H1 (cell line): Measurements from ENCODE around the gene SLC26A4. TPM values are rescaled to one million over a fixed set of nuclear protein-coding genes. Genes with fewer than 3 reads are reported as not detected.

Source experiments
- CTCF ChIA-PET: fragments of 300-600 bp; sonication (Branson Sonifier 250); formaldehyde crosslinking; loops from one replicate; lab custom pipeline; 2021; ENCODE audit not compliant: partially characterized antibody; lab: Charles Lee
- POLR2A ChIA-PET: fragments of 300-600 bp; sonication (Branson Sonifier 250); formaldehyde crosslinking; loops from one replicate; lab custom pipeline; 2021; ENCODE audit warnings: inconsistent platforms; ENCODE audit not compliant: partially characterized antibody; lab: Charles Lee
- DNase-seq, 2 experiments: peaks; one replicate each; pipeline versions ENCODE4 v3.0.0 to v3.0.0-alpha.2; 2010 to 2022; ENCODE audit warnings: low spot score in 2 of 2, low read depth in 1 of 2, mixed read lengths in 1 of 2
- FAIRE-seq: peaks from 2 replicates; lab custom pipeline; 2011; peaks lifted over from hg19 to GRCh38; lab: Jason Lieb, UNC
- H2AFZ ChIP-seq: 2 replicates; pipeline ENCODE4 v1.8.1; 2012; ENCODE audit warnings: low read length, inconsistent platforms
- H2AK5ac ChIP-seq: 2 replicates; pipeline ENCODE4 v1.6.1; 2013; ENCODE audit warnings: low read depth, low read length
- H2BK120ac ChIP-seq: replicated peaks from 2 replicates; pipeline ENCODE3; 2013; ENCODE audit warnings: low read depth, low read length, inconsistent platforms
- H2BK12ac ChIP-seq: 2 replicates; pipeline ENCODE4 v1.6.1; 2013; ENCODE audit warnings: low read depth, low read length
- H2BK15ac ChIP-seq: 2 replicates; pipeline ENCODE4 v1.6.1; 2013; ENCODE audit warnings: low read length
- H2BK20ac ChIP-seq: 2 replicates; pipeline ENCODE4 v1.6.1; 2013; ENCODE audit warnings: low read length
- H2BK5ac ChIP-seq: 2 replicates; pipeline ENCODE4 v1.6.1; 2013; ENCODE audit warnings: low read depth, low read length
- H3K14ac ChIP-seq: 2 replicates; pipeline ENCODE4 v1.6.1; 2013; ENCODE audit warnings: inconsistent platforms; ENCODE audit not compliant: insufficient read length
- H3K18ac ChIP-seq: 2 replicates; pipeline ENCODE4 v1.6.1; 2013; ENCODE audit warnings: low read length; ENCODE audit errors: extremely low read depth
- H3K23ac ChIP-seq: 2 replicates; pipeline ENCODE4 v1.6.1; 2013; ENCODE audit warnings: inconsistent platforms; ENCODE audit not compliant: insufficient read length
- H3K23me2 ChIP-seq: 2 replicates; pipeline ENCODE4 v1.6.1; 2013; ENCODE audit warnings: low read depth, low read length
- H3K27ac ChIP-seq: 2 replicates; pipeline ENCODE4 v1.6.1; 2011; ENCODE audit warnings: low read depth, low read length, inconsistent platforms
- H3K27me3 ChIP-seq, 4 experiments: replicated peaks in 1 of 4; 1 replicate in 1 of 4; 2 replicates in 3 of 4; pipeline versions ENCODE4 v1.6.1 to v1.8.1; 2011 to 2013; ENCODE audit warnings: low read length in 3 of 4, mild to moderate bottlenecking in 3 of 4, inconsistent platforms in 2 of 4, mixed read lengths in 2 of 4, moderate library complexity in 1 of 4; ENCODE audit not compliant: control insufficient read depth in 3 of 4, insufficient read depth in 3 of 4; ENCODE audit errors: extremely low read depth in 1 of 4
- H3K36me3 ChIP-seq, 4 experiments: 2 replicates each; pipeline versions ENCODE4 v1.6.1 to v1.8.1; 2011 to 2013; ENCODE audit warnings: mild to moderate bottlenecking in 4 of 4, low read length in 3 of 4, moderate library complexity in 2 of 4, control low read depth in 1 of 4, inconsistent platforms in 1 of 4; ENCODE audit not compliant: insufficient read depth in 4 of 4, control insufficient read depth in 2 of 4
- H3K4ac ChIP-seq: replicated peaks from 2 replicates; pipeline ENCODE3; 2013; ENCODE audit warnings: low read length, low read depth, mixed read lengths, inconsistent platforms; ENCODE audit not compliant: insufficient read length
- H3K4me1 ChIP-seq, 4 experiments: replicated peaks in 1 of 4; 1 replicate in 1 of 4; 2 replicates in 3 of 4; pipeline versions ENCODE4 v1.6.1 to v1.8.1; 2011 to 2013; ENCODE audit warnings: low read length in 3 of 4, inconsistent platforms in 2 of 4, mixed read lengths in 1 of 4; ENCODE audit not compliant: insufficient read depth in 4 of 4, control insufficient read depth in 3 of 4
- H3K4me2 ChIP-seq, 2 experiments: 2 replicates each; pipeline versions ENCODE4 v1.6.1 to v1.8.1; 2011 to 2013; ENCODE audit warnings: low read depth in 2 of 2, low read length in 2 of 2, control low read depth in 1 of 2, inconsistent platforms in 1 of 2, mild to moderate bottlenecking in 1 of 2; ENCODE audit not compliant: insufficient read depth in 1 of 2
- H3K4me3 ChIP-seq, 4 experiments: fragments of 200-600, 300-600 bp in 1 of 4; sonication (generic), shearing (Covaris generic), sonication (Bioruptor Twin) in 1 of 4; 2 replicates each; pipeline versions ENCODE4 v1.5.1 to v1.8.1; 2011 to 2016; ENCODE audit warnings: low read length in 4 of 4, low read depth in 3 of 4, control low read depth in 2 of 4, inconsistent platforms in 2 of 4, mild to moderate bottlenecking in 2 of 4, mixed read lengths in 1 of 4, moderate library complexity in 1 of 4; ENCODE audit not compliant: insufficient read depth in 2 of 4; ENCODE audit errors: extremely low read depth in 1 of 4
- H3K56ac ChIP-seq: replicated peaks from 2 replicates; pipeline ENCODE3; 2013; ENCODE audit warnings: low read depth, mild to moderate bottlenecking, mixed read lengths, low read length, inconsistent platforms; ENCODE audit not compliant: insufficient read length
- H3K79me1 ChIP-seq: 2 replicates; pipeline ENCODE4 v1.6.1; 2013; ENCODE audit warnings: low read depth, low read length, control low read depth
- H3K79me2 ChIP-seq, 2 experiments: 2 replicates each; pipeline versions ENCODE4 v1.6.1 to v1.8.1; 2012 to 2013; ENCODE audit warnings: low read length in 2 of 2, mild to moderate bottlenecking in 2 of 2, inconsistent platforms in 1 of 2; ENCODE audit not compliant: insufficient read depth in 2 of 2, control insufficient read depth in 1 of 2
- H3K9ac ChIP-seq, 4 experiments: replicated peaks in 1 of 4; 1 replicate in 1 of 4; 2 replicates in 3 of 4; pipeline versions ENCODE4 v1.6.1 to v1.8.1; 2011 to 2013; ENCODE audit warnings: low read depth in 3 of 4, low read length in 3 of 4, control low read depth in 2 of 4, mild to moderate bottlenecking in 2 of 4, moderate library complexity in 2 of 4, inconsistent platforms in 1 of 4; ENCODE audit errors: extremely low read depth in 1 of 4
- H3K9me3 ChIP-seq, 2 experiments: 2 replicates each; pipeline versions ENCODE4 v1.6.1 to v1.8.1; 2012 to 2013; ENCODE audit warnings: mild to moderate bottlenecking in 2 of 2, moderate library complexity in 2 of 2, control low read depth in 1 of 2, inconsistent platforms in 1 of 2, low read depth in 1 of 2, low read length in 1 of 2, mixed read lengths in 1 of 2; ENCODE audit not compliant: insufficient read depth in 2 of 2
- H4K20me1 ChIP-seq, 2 experiments: replicated peaks in 1 of 2; 2 replicates each; pipeline versions ENCODE3 to v1.8.1; 2011 to 2013; ENCODE audit warnings: inconsistent platforms in 2 of 2, low read length in 2 of 2, mild to moderate bottlenecking in 1 of 2; ENCODE audit not compliant: insufficient read depth in 2 of 2, control insufficient read depth in 1 of 2
- H4K5ac ChIP-seq: 2 replicates; pipeline ENCODE4 v1.6.1; 2013; ENCODE audit warnings: low read length, low read depth, mixed read lengths, inconsistent platforms; ENCODE audit not compliant: insufficient read length
- H4K8ac ChIP-seq: 2 replicates; pipeline ENCODE4 v1.8.0; 2013; ENCODE audit warnings: mild to moderate bottlenecking, moderate library complexity, low read length, inconsistent platforms; ENCODE audit not compliant: insufficient read depth; ENCODE audit errors: extremely low read depth
- H4K91ac ChIP-seq: replicated peaks from 2 replicates; pipeline ENCODE3; 2013; ENCODE audit warnings: low read length, mixed read lengths, inconsistent platforms; ENCODE audit not compliant: insufficient read length
- CEBPB ChIP-seq: IDR thresholded peaks from 2 replicates; pipeline ENCODE4 v1.6.1; 2012; ENCODE audit warnings: low read depth, low read length
- RAD21 ChIP-seq, 2 experiments: IDR thresholded peaks in 1 of 2; conservative IDR thresholded peaks in 1 of 2; 2 replicates each; pipeline ENCODE4 v1.6.1; 2011; ENCODE audit warnings: low read depth in 2 of 2, low read length in 2 of 2, improper control_type of control experiment in 1 of 2, inconsistent platforms in 1 of 2, mild to moderate bottlenecking in 1 of 2, moderate library complexity in 1 of 2
- WGBS, 2 experiments: shearing (Covaris generic) in 1 of 2; methylation state at CpG; one replicate each; pipeline versions ENCODE4 v1.1.6 to v1.1.7; 2013 to 2015; ENCODE audit warnings: low lambda C conversion rate in 2 of 2, mixed read lengths in 2 of 2, inconsistent platforms in 1 of 2, low coverage in 1 of 2, missing lambda C conversion rate in 1 of 2; ENCODE audit not compliant: insufficient replicate concordance in 2 of 2, insufficient coverage in 1 of 2, insufficient read length in 1 of 2; ENCODE audit errors: extremely low coverage in 1 of 2, missing lambda C conversion rate in 1 of 2; 5-methylcytosine and 5-hydroxymethylcytosine counted together
- polyA plus RNA-seq, 7 experiments: library from polyadenylated mRNA; depleted of rRNA in 3 of 7; stranded (reverse) in 5 of 7; unstranded in 2 of 7; fragments of >200 nt in 5 of 7; fragments of 200-250 nt in 2 of 7; gene quantifications; 1 replicate in 5 of 7; 2 replicates in 1 of 7; 4 replicates in 1 of 7; pipeline versions ENCODE4 v1.2.1 to v1.2.3, GENCODE V29; 2011 to 2013; ENCODE audit warnings: missing spikeins in 2 of 7, mixed read lengths in 2 of 7
- small RNA-seq: library from polyadenylated mRNA; stranded (forward); fragments of <200 nt; extraction: miRNeasy Mini kit (QIAGEN cat#:217004); gene quantifications from one replicate; pipeline ENCODE3, GENCODE V24; 2013; ENCODE audit not compliant: insufficient read depth
- total RNA-seq: library from RNA; stranded (reverse); fragmentation: NEBNext Ultra II Directional; extraction: Animal tissue kit (Norgen Biotek cat#: 25700); gene quantifications from 2 replicates; pipeline ENCODE4 v1.2.1, GENCODE V29; 2021

Gene SLC26A4
- total and polyA plus RNA-seq, 2 of the 8 experiments (the other 6 are each of a cell fraction or from before 2014, with no cell fraction given): 0.11 to 0.35 TPM

DNA sequence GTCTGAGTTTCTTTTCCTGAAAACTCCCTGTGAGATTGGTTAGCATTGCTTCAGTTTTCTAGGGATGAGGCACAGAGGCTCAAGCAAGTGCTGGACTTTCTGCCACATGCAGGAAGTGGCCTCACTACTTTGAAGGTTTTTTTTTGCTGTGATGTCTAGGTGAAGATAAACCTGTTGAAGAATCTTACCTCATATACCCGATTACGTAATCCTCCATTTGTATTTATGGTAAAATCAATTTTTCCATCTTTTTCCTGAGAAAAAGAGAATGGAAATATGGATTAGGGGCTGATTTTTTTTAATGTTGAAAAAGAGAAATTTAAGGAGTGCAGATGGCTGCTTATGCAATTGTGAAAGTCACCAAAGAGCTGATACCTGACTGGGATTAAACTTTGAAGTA, 106.8 kb downstream of the SLC26A4 start:
- Histone ChIP-seq H3K4me1 (no peaks in the 10 kb centered on the region), H3K23me2 (no peaks in the 10 kb centered on the region), H4K5ac (no peak overlapping the region), H3K14ac (no peak overlapping the region), H3K9ac (no peak overlapping the region), H3K4me3 (no peak overlapping the region), H3K18ac (no peak overlapping the region), H2AK5ac (no peak overlapping the region), H4K91ac (no peak overlapping the region), H2BK15ac (no peak overlapping the region), H3K4ac (no peak overlapping the region)
- no peak for FAIRE-seq
- TF ChIP-seq RAD21 (IDR thresholded peaks at IDR 0.05 in 1 of 2, conservative IDR thresholded peaks at IDR 0.05 in 1 of 2; ENCODE audit: low read depth in 2 of 2, low read length in 2 of 2) (no peak), CEBPB (peak; percentile 39; the same call in 1 of the 2 replicates)
- TF ChIP-seq, all 59 proteins: peak for 1
- H2BK12ac ChIP-seq: no peak overlapping the region
- H3K56ac ChIP-seq: no peak overlapping the region
- H4K8ac ChIP-seq: no peak overlapping the region
- no peaks in the 10 kb centered on the region for H4K20me1 ChIP-seq
- no peaks in the 10 kb centered on the region for H3K36me3 ChIP-seq
- H3K79me1 ChIP-seq: no peaks in the 10 kb centered on the region
- no peak overlapping the region for H2BK5ac ChIP-seq
- no peak overlapping the region for H3K4me2 ChIP-seq
- POLR2A ChIA-PET: no interaction called here
- DNase-seq: no peak
- CTCF ChIA-PET: interaction anchor here (1.3 kb wide), 1 partner anchor 39 kb away, joined by 3 read pairs; no protein-coding TSS in a partner anchor
- H2BK120ac ChIP-seq: no peak overlapping the region
- no peak overlapping the region for H2AFZ ChIP-seq
- no peaks in the 10 kb centered on the region for H3K27me3 ChIP-seq
- WGBS, 2 experiments: 92% methylated on average over 2 of the region's 2 CpGs; no CpG with 5 or more reads in 1 of the 2 experiments
- no peak overlapping the region for H3K27ac ChIP-seq
- H3K9me3 ChIP-seq: no peaks in the 10 kb centered on the region
- no peak overlapping the region for H2BK20ac ChIP-seq
- no peaks in the 10 kb centered on the region for H3K79me2 ChIP-seq
- H3K23ac ChIP-seq: no peak overlapping the region

Small RNA genes lying within 50 kb of the gene (small RNA-seq; reads per million reads assigned to genes)
- gene BANF1P5: not detected

Other genes with a start within 250 kb of the SLC26A4 start
- not detected in 2 replicates for gene GPR22, start 190.8 kb upstream of the SLC26A4 start, total RNA-seq
- gene GPR22, start 190.8 kb upstream of the SLC26A4 start, polyA plus RNA-seq (2011; rRNA removed): 0.02 TPM in 1 of 2 replicates, not detected in the other
- 18.1 and 28.1 TPM in 2 replicates for gene COG5, start 96.9 kb upstream of the SLC26A4 start, total RNA-seq
- gene COG5, start 96.9 kb upstream of the SLC26A4 start, polyA plus RNA-seq (2011; rRNA removed): 6.5 and 10.5 TPM in 2 replicates
- gene DUS4L, start 96.9 kb upstream of the SLC26A4 start, total RNA-seq: 11.1 and 11.5 TPM in 2 replicates
- 4.6 and 6.1 TPM in 2 replicates for gene DUS4L, start 96.9 kb upstream of the SLC26A4 start, polyA plus RNA-seq (2011; rRNA removed)
- 18.1 and 18.2 TPM in 2 replicates for gene BCAP29, start 80.6 kb upstream of the SLC26A4 start, total RNA-seq
- 3.0 and 6.8 TPM in 2 replicates for gene BCAP29, start 80.6 kb upstream of the SLC26A4 start, polyA plus RNA-seq (2011; rRNA removed)
- 31.9 and 34.0 TPM in 2 replicates for gene CBLL1, start 83.3 kb downstream of the SLC26A4 start, total RNA-seq
- gene CBLL1, start 83.3 kb downstream of the SLC26A4 start, polyA plus RNA-seq (2011; rRNA removed): 23.5 and 27.0 TPM in 2 replicates
- not detected in 2 replicates for gene SLC26A3, start 142.4 kb downstream of the SLC26A4 start, total RNA-seq
- not detected in 2 replicates for gene SLC26A3, start 142.4 kb downstream of the SLC26A4 start, polyA plus RNA-seq (2011; rRNA removed)
- 63.7 and 71.4 TPM in 2 replicates for gene DLD, start 230.4 kb downstream of the SLC26A4 start, total RNA-seq
- 67.8 and 88.5 TPM in 2 replicates for gene DLD, start 230.4 kb downstream of the SLC26A4 start, polyA plus RNA-seq (2011; rRNA removed)